Measurements from ENCODE around the gene PRR15L. TPM values are rescaled to one million over a fixed set of nuclear protein-coding genes. Genes with fewer than 3 reads are reported as not detected.

Gene PRR15L
- total and polyA plus RNA-seq, 2 experiments from 2014 or later = 0.57 TPM; not detected in 1

DNA sequence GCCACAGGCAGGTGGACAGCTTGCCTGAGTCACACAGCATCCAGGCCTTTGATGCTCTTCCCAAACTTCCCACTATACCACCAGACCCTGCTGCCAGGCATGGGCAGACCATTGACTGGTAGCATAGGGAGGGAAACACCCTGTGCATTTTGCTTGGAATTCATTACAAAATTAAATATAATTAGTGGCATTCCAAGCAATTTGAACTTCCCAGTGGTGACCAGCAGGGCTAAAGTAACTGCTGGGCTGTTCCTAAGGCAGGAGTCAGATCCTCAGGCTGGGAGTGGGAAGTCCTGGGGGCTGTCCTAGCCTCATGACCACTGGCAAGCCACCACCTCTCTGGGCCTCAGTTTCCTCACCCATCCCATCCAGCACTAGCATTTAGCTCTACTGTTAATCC lies 3.8 kb downstream of the PRR15L start:
- Mint-ChIP-seq H3K4me1 (peaks cover 39% of the 10 kb centered on the region), H3K27ac (no peak overlapping the region), H3K4me3 (no peak overlapping the region), H3K36me3 (ENCODE audit: low read depth) (no peaks in the 10 kb centered on the region; the same call in 2 of the 3 replicates), H3K9me3 (no peaks in the 10 kb centered on the region), H3K27me3 (ENCODE audit: insufficient read depth, low read depth, poor library complexity) (peaks cover 5% of the 10 kb centered on the region)
- Histone ChIP-seq H3K4me3 (no peak overlapping the region), H4K20me1 (replicated peaks; ENCODE audit: insufficient read depth) (no peaks in the 10 kb centered on the region), H3K27ac (ENCODE audit: low read depth) (no peak overlapping the region), H3K36me3 (ENCODE audit: insufficient read depth) (no peaks in the 10 kb centered on the region), H3F3A (replicated peaks; ENCODE audit: low read depth) (peaks cover under 1% of the 10 kb centered on the region; the same call in 1 of the 2 replicates), H3K27me3 (ENCODE audit: insufficient read depth) (no peaks in the 10 kb centered on the region), H3K9me2 (ENCODE audit: insufficient read depth) (no peaks in the 10 kb centered on the region), H3K79me2 (replicated peaks; ENCODE audit: insufficient read depth) (no peaks in the 10 kb centered on the region), H3K4me1 (ENCODE audit: insufficient read depth) (peaks cover 27% of the 10 kb centered on the region), H2AFZ (no peak overlapping the region), H3K4me2 (no peak overlapping the region)
- DNase-seq (ENCODE audit: low spot score) = peak; percentile 30
- ATAC-seq = no peak
- no peak for TF ChIP-seq REST (IDR thresholded peaks at IDR 0.05; ENCODE audit: unreplicated experiment)
- TF ChIP-seq STAT1 (IDR thresholded peaks at IDR 0.05; ENCODE audit: unreplicated experiment) = no peak
- TF ChIP-seq EZH2phosphoT487 (IDR thresholded peaks at IDR 0.05; ENCODE audit: unreplicated experiment) = no peak
- TF ChIP-seq NANOG (IDR thresholded peaks at IDR 0.05; ENCODE audit: borderline replicate concordance) = no peak
- no peak; a peak in 1 of 4 replicates for TF ChIP-seq CTCF (conservative IDR thresholded peaks at IDR 0.05; ENCODE audit: low read depth in 2 of 2)
- no peak for TF ChIP-seq POLR2AphosphoS5 (IDR thresholded peaks at IDR 0.05; ENCODE audit: low read depth)
- no peak for TF ChIP-seq CREB1 (CRISPR knock-in tag; IDR thresholded peaks at IDR 0.05; ENCODE audit: low read depth)
- no peak for TF ChIP-seq JUNB (IDR thresholded peaks at IDR 0.05; ENCODE audit: unreplicated experiment)
- no peak for TF ChIP-seq ZNF114 (CRISPR knock-in tag; IDR thresholded peaks at IDR 0.05)
- no peak for TF ChIP-seq EZH2 (IDR thresholded peaks at IDR 0.05; ENCODE audit: low read depth, unreplicated experiment)
- no peak for TF ChIP-seq ZNF462 (CRISPR knock-in tag; IDR thresholded peaks at IDR 0.05)
- no peak for TF ChIP-seq ETS1 (IDR thresholded peaks at IDR 0.05)
- TF ChIP-seq ZNF331 (CRISPR knock-in tag; IDR thresholded peaks at IDR 0.05; ENCODE audit: low read depth) = no peak
